HepG2 (cell line): ENCODE data around the gene NAB2. TPM values are rescaled to one million over a fixed set of nuclear protein-coding genes. Genes with fewer than 3 reads are reported as not detected.
A peak's percentile ranks its signal among the peaks of the same experiment; 100 is the strongest.

Source experiments
- CSRNP2 ChIP-seq: sonication (generic); formaldehyde crosslinking; conservative IDR thresholded peaks from 2 replicates; pipeline ENCODE4 v1.8.0; 2022; ENCODE audit warnings: low read depth, missing genetic modification reagents
- MYPOP ChIP-seq: sonication (generic); formaldehyde crosslinking; IDR thresholded peaks from 2 replicates; pipeline ENCODE4 v1.8.1; 2023; ENCODE audit warnings: mild to moderate bottlenecking, moderate library complexity, missing genetic modification reagents
- PPARG ChIP-seq: conservative IDR thresholded peaks from 2 replicates; pipeline ENCODE4 v1.6.1; 2016; ENCODE audit warnings: missing biosample characterization, missing genetic modification reagents
- SPEN ChIP-seq: sonication (generic); formaldehyde crosslinking; IDR thresholded peaks from 2 replicates; pipeline ENCODE4 v1.5.1; 2020; ENCODE audit warnings: low read depth, mild to moderate bottlenecking, missing genetic modification reagents
- SRSF1 ChIP-seq: fragments of 200-400 bp; formaldehyde crosslinking; optimal IDR thresholded peaks from 2 replicates; pipeline ENCODE3; 2017; ENCODE audit warnings: mild to moderate bottlenecking, low read depth, low read length, moderate library complexity
- ZNF446 ChIP-seq: sonication (generic); formaldehyde crosslinking; IDR thresholded peaks from 2 replicates; pipeline ENCODE4 v1.5.0; 2020; ENCODE audit warnings: mild to moderate bottlenecking, missing genetic modification reagents
- ZNF761 ChIP-seq: sonication (generic); formaldehyde crosslinking; conservative IDR thresholded peaks from 2 replicates; pipeline ENCODE4 v1.4.0; 2020; ENCODE audit warnings: mild to moderate bottlenecking, missing genetic modification reagents
- polyA plus RNA-seq, 8 experiments: library from polyadenylated mRNA; depleted of rRNA in 3 of 8; stranded (reverse) in 7 of 8; unstranded in 1 of 8; fragments of >200 nt; fragmentation: Illumina TruSeq in 4 of 8; extraction: Trizol in 4 of 8; gene quantifications; 2 replicates each; pipeline versions ENCODE4 v1.2.1 to v1.2.3, GENCODE V29; 2011 to 2016; ENCODE audit warnings: low read depth in 4 of 8, missing spikeins in 1 of 8, mixed read lengths in 1 of 8; ENCODE audit not compliant: insufficient read depth in 1 of 8
- total RNA-seq, 5 experiments: library from RNA; depleted of rRNA; stranded (reverse); fragments of >200 nt; fragmentation: Illumina TruSeq; extraction: Trizol; gene quantifications; 2 replicates each; pipeline ENCODE4 v1.2.3, GENCODE V29; 2016; ENCODE audit warnings: low read depth in 1 of 5
- TF ChIP-seq, protein P1 (sequence below): sonication (generic); formaldehyde crosslinking; IDR thresholded peaks from 2 replicates; pipeline ENCODE4 v1.4.0; 2020; ENCODE audit warnings: missing genetic modification reagents, borderline replicate concordance

NAB2 gene
- total and polyA plus RNA-seq, 2 of the 13 experiments (the other 11 are each of a cell fraction or from before 2014, with no cell fraction given): 11.7 to 12.9 TPM

DNA sequence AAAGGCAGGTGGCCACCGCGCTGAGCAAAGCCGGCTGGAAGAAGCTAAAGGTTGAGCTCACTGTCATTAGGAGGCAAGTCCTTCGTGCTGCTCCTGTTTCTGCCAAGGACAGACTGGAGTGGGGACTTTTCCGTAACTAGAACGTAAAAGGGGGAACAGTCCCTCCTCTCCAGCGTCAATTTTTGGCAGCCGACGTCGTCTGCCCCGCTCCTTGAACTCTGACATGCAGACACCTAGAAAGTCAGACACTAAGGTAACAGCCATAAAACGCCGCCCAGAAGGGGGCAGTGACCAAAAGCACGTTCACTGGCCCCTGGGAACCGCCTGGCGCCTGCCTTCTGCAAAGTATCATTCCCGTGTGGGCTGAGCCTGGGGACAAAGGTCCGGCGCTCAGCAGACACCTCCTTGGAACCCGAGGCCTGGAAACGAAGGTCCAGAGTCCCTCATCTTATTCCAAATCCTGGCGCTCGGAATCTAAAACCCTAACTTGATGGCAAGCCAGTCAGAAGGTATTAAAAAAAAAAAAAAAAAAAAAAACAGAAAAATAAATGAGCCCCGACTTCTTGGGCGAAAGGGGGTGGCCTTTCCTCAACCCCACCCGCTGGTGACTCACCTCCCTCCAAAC is 38.3 kb downstream of the NAB2 start (continued):
- TF ChIP-seq SRSF1 (no peak), ZNF446 (CRISPR knock-in tag) (no peak), MYPOP (CRISPR knock-in tag) (peak; percentile 23; the same call in 1 of the 2 replicates), PPARG (peak; percentile 79), CSRNP2 (CRISPR knock-in tag) (no peak), SPEN (CRISPR knock-in tag) (peak; percentile 69; the same call in 1 of the 2 replicates), ZNF761 (CRISPR knock-in tag) (no peak)
- TF ChIP-seq, protein P1, sequence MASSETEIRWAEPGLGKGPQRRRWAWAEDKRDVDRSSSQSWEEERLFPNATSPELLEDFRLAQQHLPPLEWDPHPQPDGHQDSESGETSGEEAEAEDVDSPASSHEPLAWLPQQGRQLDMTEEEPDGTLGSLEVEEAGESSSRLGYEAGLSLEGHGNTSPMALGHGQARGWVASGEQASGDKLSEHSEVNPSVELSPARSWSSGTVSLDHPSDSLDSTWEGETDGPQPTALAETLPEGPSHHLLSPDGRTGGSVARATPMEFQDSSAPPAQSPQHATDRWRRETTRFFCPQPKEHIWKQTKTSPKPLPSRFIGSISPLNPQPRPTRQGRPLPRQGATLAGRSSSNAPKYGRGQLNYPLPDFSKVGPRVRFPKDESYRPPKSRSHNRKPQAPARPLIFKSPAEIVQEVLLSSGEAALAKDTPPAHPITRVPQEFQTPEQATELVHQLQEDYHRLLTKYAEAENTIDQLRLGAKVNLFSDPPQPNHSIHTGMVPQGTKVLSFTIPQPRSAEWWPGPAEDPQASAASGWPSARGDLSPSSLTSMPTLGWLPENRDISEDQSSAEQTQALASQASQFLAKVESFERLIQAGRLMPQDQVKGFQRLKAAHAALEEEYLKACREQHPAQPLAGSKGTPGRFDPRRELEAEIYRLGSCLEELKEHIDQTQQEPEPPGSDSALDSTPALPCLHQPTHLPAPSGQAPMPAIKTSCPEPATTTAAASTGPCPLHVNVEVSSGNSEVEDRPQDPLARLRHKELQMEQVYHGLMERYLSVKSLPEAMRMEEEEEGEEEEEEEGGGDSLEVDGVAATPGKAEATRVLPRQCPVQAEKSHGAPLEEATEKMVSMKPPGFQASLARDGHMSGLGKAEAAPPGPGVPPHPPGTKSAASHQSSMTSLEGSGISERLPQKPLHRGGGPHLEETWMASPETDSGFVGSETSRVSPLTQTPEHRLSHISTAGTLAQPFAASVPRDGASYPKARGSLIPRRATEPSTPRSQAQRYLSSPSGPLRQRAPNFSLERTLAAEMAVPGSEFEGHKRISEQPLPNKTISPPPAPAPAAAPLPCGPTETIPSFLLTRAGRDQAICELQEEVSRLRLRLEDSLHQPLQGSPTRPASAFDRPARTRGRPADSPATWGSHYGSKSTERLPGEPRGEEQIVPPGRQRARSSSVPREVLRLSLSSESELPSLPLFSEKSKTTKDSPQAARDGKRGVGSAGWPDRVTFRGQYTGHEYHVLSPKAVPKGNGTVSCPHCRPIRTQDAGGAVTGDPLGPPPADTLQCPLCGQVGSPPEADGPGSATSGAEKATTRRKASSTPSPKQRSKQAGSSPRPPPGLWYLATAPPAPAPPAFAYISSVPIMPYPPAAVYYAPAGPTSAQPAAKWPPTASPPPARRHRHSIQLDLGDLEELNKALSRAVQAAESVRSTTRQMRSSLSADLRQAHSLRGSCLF (CRISPR knock-in tag): no peak
- TF ChIP-seq, all 625 proteins: peak for 145
